SIG-M5 treated with dmso at 0.1 percent for 504 hours (cell line): ENCODE measurements around the gene CRADD.
"Not testable (repeated sequence)": the region's sequence is repeated elsewhere in the genome, so short reads cannot be mapped to it uniquely, and the experiment has no call there.

Source experiments
- DNase-seq: peaks from one replicate; lab custom pipeline; 2025; ENCODE audit not compliant: unreplicated experiment; lab: John Stamatoyannopoulos, UW

CRADD gene

DNA sequence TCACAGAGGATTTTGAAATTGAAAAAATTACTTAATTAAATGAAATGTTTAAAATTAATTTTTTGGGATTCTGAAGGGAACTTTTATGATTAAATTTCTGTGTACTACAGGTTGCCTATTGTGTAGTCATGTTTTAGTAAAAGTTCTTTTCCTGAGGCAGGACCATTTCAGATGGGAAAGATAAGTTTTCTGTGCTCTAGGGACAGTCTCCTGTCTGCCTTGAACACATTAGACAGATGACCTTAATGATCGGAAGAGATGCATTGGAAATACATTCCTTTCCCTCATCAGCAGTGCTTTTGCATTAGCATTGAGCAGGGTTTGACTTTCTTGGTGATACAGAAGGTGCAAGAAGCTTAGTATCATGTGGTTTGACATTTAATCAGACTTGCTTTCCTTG lies 28.1 kb downstream of the CRADD start:
- no peak for DNase-seq

GRCh38 chr12:93706387-93706786 lies 29.2 kb downstream of the CRADD start:
- DNase-seq = no peak

DNA sequence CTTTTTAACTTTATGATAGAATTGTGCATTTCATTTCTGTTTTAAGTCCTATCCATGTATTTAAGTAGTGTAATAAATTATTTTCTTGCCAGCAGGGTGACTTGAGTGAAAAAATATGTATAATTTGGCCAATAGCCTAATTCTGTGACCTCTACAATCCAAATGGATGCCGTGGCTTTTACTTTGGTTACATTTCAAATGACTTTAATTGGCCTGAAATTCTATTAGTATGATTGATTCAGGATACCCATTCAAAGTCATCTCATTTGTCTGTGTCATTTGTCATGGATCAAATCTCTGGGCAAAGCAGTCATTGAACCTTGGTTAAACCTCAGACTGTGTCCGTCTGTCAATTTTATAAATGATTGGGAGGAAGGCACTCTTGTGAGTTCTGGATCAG lies 29.6 kb downstream of the CRADD start:
- DNase-seq = no peak

DNA sequence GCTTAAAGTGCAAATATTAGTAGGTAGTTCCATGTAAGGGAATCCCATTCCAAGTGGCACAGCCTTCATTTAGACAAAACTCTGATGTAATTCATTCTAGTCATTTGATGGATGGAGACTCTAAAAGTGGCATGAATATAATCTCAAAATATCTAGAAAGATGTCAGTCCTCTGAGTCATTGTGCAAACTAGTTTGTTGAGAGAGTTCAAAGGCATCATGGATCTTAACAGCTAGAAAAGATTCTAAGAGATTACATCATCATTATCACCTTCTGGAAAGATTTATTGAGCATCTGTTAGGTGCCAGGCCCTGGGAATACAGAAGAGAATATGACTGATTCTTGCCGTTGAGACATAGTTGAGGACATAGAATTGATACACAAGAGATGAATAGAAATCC lies 30.7 kb downstream of the CRADD start:
- peak; percentile 4 for DNase-seq

GRCh38 chr12:93708952-93709351 lies 31.8 kb downstream of the CRADD start:
- DNase-seq = no peak

DNA sequence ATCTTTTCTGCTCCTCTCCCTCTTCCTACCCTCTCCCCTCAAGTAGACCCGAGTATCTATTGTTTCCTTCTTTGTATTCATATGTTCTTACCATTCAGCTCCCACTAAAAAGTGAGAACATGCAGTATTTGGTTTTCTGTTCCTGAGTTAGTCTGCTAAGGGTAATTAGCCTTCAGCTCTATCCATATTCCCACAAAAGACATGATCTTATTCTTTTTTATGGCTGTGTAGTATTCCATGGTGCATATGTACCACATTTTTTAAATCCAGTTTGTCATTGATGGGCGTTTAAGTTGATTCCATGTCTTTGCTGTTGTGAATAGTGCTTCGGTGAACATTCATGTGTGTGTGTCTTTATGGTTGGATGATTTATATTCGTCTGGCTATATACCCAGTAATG lies 32.2 kb downstream of the CRADD start:
- DNase-seq = no peak

DNA sequence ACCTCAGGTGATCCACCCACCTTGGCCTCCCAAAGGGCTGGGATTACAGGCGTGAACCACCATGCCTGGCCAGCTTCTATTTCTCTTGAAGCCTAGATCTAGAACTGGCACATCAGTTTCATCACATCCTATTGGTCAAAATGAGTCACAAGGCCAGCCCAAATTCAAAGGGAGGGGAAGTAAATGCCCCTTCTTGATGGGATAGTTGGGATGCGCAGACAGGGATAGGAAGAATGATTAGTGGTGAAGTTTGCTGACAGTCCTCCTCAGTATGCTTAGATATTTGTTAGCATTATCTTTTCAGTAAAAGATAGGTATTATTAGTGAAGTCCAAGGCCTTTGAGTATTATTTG lies 33.4 kb downstream of the CRADD start:
- DNase-seq = no peak

- not testable (repeated sequence) for DNase-seq
These were observed 34.3 kb downstream of the CRADD start for GRCh38 chr12:93711502-93711901.

DNA sequence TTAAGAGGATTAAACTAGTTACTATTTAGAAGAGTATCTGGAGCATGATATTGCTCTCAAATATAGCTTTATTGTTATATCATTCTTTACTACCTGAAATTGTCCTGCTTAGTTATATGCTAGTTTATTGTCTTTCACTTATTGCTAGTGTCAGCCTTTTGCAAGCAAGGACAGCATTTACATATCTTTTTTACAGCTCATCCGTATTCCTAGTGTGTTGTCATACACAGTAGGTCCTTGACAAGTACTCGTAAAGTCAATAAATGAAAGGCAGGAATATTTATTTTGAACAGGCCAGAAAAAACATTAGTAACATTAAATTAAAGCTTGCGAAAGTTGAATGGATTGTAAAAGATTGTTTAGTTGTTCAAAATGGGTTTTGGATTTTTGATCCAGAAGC lies 35.0 kb downstream of the CRADD start:
- no peak for DNase-seq

- no peak for DNase-seq
These were observed 35.9 kb downstream of the CRADD start for GRCh38 chr12:93713060-93713459.

DNA sequence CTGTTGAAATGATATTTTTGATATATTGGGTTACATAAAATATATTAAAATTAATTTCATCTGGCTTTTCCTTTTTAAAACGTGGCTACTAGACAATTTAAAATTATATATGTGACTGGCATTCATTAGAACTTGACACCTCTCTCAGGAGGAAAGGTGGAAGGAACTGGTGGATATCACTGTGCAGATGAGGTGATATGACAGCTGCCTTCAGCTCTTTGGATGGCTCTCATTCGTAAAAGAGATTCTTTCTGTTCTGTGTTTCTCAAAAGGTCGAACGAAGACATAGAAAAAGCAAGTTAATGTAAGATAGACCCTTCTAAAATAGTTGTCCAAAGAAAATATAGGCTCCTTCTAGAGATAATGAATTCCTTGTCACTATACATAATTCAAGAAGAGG lies 36.6 kb downstream of the CRADD start:
- DNase-seq = no peak

GRCh38 chr12:93714382-93714781 lies 37.2 kb downstream of the CRADD start:
- no peak for DNase-seq

- DNase-seq = no peak
These were observed 42.5 kb downstream of the CRADD start for GRCh38 chr12:93719710-93720109.

DNA sequence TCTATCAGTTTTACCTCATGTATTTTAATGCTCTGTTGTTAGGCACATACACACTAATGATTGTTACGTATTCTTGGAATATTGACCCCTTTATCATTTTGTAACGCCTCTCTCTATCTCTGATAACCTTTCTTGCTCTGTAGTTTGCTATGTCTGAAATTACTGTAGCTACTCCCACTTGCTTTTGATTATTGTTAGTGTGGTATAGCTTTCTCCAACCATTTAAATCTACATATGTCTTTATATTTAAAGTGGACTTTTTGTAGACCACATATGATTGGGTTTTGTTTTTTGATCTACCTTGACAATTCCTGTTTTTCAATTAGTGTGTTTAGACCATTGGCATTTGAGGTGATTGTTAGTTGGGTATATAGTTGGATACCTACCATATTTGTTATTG lies 43.4 kb downstream of the CRADD start:
- no peak for DNase-seq

- DNase-seq = no peak
These were observed 45.0 kb downstream of the CRADD start for GRCh38 chr12:93722179-93722578.

DNA sequence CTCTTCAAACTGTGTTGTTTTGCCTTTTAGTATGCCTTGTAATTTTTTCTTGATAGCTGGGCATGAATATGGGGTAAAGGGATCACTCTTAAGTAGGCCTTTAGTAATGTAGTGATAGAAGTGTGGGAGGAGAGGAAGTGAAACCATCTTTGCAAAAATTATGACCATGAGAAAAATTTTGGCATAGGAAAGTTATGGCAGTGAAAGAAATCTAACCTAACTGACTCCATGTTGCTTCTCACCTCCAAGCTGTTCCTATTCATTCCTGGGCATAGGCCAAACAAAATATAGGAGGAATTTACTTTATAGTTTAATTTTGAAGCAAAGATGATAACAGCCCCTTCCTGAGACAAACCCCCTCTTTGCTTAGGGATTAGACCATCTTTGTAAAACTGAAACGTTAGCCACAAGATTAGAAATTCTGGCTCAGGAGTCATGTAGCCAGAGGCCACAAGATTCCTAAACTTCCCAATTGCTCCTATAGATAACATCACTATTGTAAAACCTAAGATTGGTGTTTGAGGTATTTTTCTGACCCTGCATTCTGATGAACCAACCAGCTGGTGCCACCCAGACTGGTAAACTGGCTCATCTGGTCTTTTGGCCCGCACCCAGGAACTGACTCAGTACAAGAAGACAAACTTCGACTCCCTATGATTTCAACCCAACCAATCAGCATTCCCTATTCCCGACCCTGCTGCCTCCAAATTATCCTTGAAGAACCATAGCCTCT lies 45.8 kb downstream of the CRADD start:
- peak; percentile 26 for DNase-seq

DNA sequence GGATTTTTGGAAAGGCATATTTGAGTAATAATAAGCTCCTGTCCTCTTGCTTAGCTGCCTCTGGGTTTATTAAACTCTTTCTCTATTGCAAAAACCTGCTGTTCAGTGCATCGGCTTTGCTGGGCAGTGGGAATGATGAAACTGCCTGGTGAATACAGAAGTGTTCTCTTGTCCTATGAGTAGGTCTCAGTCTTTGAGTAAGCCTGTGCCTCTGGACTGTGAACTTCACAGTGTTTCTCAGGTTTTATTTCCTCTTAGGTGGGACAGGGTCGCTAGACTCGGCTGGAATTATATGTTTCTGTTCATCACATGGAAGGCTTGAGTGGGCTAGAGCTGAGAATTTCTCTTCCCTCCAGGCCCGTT lies 46.4 kb downstream of the CRADD start:
- peak; percentile 12 for DNase-seq

DNA sequence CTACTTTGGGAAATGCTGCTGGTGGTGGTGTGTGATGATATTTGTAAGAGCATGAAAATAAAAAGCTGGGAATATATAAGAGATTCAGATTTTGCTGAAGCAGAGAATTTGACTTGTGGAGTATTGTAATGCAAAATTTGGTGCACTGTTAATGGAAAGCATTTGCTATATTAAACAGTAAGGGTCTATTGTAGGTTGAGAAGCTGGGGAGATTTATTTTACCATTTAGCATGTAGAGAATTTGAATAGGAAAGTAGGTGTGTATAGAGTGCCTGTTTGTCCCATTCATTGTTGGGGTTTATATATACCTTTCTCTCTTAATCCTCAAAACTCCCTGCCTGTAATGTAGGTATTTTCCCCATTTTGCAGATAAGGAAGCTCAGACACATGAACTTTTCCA lies 48.4 kb downstream of the CRADD start:
- DNase-seq = no peak

DNA sequence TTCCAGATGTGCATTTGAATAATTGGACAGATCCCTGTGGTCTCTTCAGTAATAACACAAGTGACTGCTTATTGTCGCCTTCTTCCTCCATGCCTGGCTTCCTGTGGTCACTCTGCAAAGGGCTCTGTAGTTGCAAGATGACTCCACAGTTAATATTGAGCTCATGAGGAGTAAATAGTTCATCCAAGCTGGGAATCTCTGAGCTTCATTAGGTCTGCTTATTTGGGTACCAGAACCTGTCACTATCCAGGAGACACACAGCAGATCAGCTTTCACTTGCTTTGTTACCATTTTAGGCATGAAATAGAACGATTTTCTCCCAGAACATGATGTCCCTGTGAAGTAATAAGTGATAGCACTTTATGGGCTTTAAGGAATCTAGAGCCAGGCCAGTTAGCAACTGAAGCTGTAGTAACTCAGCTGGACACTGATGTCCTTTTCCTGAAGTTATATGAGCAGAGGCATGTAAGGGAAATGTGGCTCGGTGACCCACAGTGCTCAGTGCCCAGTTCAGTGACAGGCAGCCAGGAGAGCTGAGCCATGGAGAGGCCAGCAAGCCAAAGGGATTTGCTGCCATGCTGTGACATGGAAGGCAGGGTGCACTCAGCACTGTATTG lies 50.1 kb downstream of the CRADD start:
- DNase-seq = no peak

DNA sequence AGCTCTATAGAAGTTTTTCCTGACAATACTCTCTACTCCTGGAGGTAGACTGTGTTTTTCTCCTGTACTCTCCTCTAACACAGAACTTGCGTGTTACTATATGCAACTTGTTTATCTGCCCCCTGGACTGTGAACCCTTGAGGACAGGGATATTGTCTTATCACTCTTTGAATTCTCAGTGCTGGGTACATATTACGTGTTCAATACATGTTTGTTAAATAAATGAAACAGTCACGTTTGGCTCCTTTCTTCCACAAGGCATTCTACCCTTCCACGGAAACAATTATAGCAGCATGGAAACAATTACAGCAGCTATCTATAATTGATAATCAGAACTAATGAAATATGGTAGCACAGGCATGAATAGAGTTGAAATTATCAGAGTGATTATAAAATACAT lies 50.7 kb downstream of the CRADD start:
- no peak for DNase-seq

- no peak for DNase-seq
These were observed 52.8 kb downstream of the CRADD start for GRCh38 chr12:93729934-93730333.

- no peak for DNase-seq
These were observed 56.2 kb downstream of the CRADD start for GRCh38 chr12:93733358-93733757.

- DNase-seq = no peak
These were observed 56.8 kb downstream of the CRADD start for GRCh38 chr12:93733928-93734327.
